Ovary (tissue), 9 donors: ENCODE data around the gene PTPRN2. TPM values are rescaled to one million over a fixed set of nuclear protein-coding genes. Genes with fewer than 3 reads are reported as not detected.

Experiments used
- DNase-seq, 5 donors: peaks; one replicate each; pipeline ENCODE4 v3.0.0-alpha.2; 2019 to 2020
- H3K27ac ChIP-seq, 2 donors: fragments of 200-600 bp; one replicate each; pipeline versions ENCODE4 v1.5.1 to v1.8.0; 2019 to 2022
- H3K27me3 ChIP-seq: fragments of 200-600 bp; one replicate; pipeline ENCODE4 v1.8.0; 2022
- H3K36me3 ChIP-seq: fragments of 200-600 bp; sonication (generic); one replicate; pipeline ENCODE4 v1.5.1; 2019
- H3K4me1 ChIP-seq: one replicate; pipeline ENCODE4 v1.8.1; 2013; ENCODE audit warnings: mild to moderate bottlenecking, moderate library complexity; ENCODE audit not compliant: insufficient read depth
- H3K4me3 ChIP-seq: fragments of 200-600 bp; sonication (generic); one replicate; pipeline ENCODE4 v1.5.1; 2017
- H3K9me3 ChIP-seq, 2 donors: fragments of 200-600 bp in 1 of 2; sonication (generic) in 1 of 2; one replicate each; pipeline versions ENCODE4 v1.5.1 to v1.8.1; 2013 to 2019; ENCODE audit warnings: mild to moderate bottlenecking in 1 of 2, moderate library complexity in 1 of 2
- EP300 ChIP-seq: sonication (generic); formaldehyde crosslinking; IDR thresholded peaks from one replicate; pipeline ENCODE4 v1.6.1; 2017; ENCODE audit warnings: antibody characterized with exemption
- POLR2A ChIP-seq: fragments of 450-650 bp; IDR thresholded peaks from one replicate; pipeline ENCODE4 v1.6.1; 2017; ENCODE audit warnings: antibody characterized with exemption, mild to moderate bottlenecking, moderate library complexity
- WGBS, 3 donors: extraction: QIAGEN DNeasy Blood & Tissue Kit in 1 of 3; methylation state at CpG; one replicate each; pipeline versions ENCODE4 v1.1.5 to v1.1.7; 2013 to 2017; 5-methylcytosine and 5-hydroxymethylcytosine counted together
- intact Hi-C, 4 donors: fragments of 100-400 bp; cut with DNase I; formaldehyde crosslinking; loops; one replicate each; pipeline versions ENCODE4 v1.11.0 to v1.15.1; 2022 to 2023
- polyA plus RNA-seq, 2 donors: library from polyadenylated mRNA; stranded (reverse); fragments of 200-250 nt in 1 of 2; fragments of 350-450 nt in 1 of 2; fragmentation: Illumina TruSeq in 1 of 2; extraction: RNeasy Lipid Tissue Mini Kit (QIAGEN cat#74804) in 1 of 2; gene quantifications; one replicate each; pipeline ENCODE4 v1.2.3, GENCODE V29; 2013 to 2014
- total RNA-seq, 7 donors: library from RNA; depleted of rRNA in 2 of 7; stranded (reverse); fragments of >200 nt in 2 of 7; fragmentation: NEBNext Ultra II Directional in 3 of 7; extraction: Animal tissue kit (Norgen Biotek cat#: 25700) in 3 of 7; gene quantifications; one replicate each; pipeline versions ENCODE4 v1.1.0 to v1.2.4, GENCODE V29; 2016 to 2023
- TF ChIP-seq, protein P1 (sequence below), 3 donors: fragments of 450-650 bp in 2 of 3; fragments of 200-600 bp in 1 of 3; IDR thresholded peaks; one replicate each; pipeline versions ENCODE4 v1.5.1 to v1.8.0; 2016 to 2022; ENCODE audit warnings: antibody characterized with exemption in 3 of 3, mild to moderate bottlenecking in 1 of 3
- donor health status: DM: no; HTN: no; CAD: no; lungs with moderate emphysema.
- donor health status: DM: no; HTN: no; CAD: no.
- donor health status: Bipolar disorder and iron deficiency.
- donor health status: DM: yes; HTN: yes; CAD: no.
- donor health status: DM: no; HTN: no; CAD: no.
- donor health status: DM: yes; HTN: yes; CAD: no.

Gene PTPRN2
- total and polyA plus RNA-seq, 9 donors: 3.5 to 11.1 (median 5.9) TPM

DNA sequence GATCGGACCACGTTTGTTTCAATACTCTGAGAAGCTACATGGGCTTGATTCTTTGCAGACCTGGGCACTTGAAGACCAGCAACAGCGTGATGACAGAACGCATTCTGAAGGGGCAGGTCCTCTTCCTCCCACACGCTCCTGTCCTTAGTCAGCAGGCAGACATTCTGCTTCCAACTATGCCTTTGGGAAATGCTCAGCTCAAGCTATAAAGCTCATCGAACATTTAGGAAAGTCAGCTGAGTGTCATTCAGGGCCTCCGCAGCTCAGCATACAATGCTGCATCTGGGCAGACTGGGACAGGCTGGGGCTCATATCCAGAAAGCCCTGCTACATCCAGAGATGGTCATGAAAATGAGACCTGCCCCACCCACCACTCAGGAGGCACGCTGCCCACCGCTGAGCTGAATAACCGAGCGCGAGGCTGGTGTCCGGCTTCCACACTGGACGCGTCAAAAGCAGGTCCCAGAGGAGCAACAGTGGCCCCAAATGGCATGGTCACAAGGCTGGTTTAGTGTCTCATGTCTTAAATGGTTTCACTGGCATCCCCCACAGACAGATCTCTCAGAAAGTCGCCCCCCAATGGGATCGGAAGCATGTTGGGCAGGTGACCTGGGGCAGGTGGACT lies 976.8 kb downstream of the PTPRN2 start:
- H3K36me3 ChIP-seq: no peaks in the 10 kb centered on the region
- H3K27me3 ChIP-seq: no peaks in the 10 kb centered on the region
- intact Hi-C loops: no loop called here
- H3K4me3 ChIP-seq: no peak overlapping the region
- DNase-seq: no peak
- WGBS, 3 donors: 90 to 93% (median 92%) methylated on average over 17 of the region's 17 CpGs
- no peak overlapping the region for H3K27ac ChIP-seq
- no peaks in the 10 kb centered on the region for H3K9me3 ChIP-seq
- H3K4me1 ChIP-seq: peaks cover 16% of the 10 kb centered on the region
- TF ChIP-seq EP300 (no peak), POLR2A (no peak)
- TF ChIP-seq, protein P1, sequence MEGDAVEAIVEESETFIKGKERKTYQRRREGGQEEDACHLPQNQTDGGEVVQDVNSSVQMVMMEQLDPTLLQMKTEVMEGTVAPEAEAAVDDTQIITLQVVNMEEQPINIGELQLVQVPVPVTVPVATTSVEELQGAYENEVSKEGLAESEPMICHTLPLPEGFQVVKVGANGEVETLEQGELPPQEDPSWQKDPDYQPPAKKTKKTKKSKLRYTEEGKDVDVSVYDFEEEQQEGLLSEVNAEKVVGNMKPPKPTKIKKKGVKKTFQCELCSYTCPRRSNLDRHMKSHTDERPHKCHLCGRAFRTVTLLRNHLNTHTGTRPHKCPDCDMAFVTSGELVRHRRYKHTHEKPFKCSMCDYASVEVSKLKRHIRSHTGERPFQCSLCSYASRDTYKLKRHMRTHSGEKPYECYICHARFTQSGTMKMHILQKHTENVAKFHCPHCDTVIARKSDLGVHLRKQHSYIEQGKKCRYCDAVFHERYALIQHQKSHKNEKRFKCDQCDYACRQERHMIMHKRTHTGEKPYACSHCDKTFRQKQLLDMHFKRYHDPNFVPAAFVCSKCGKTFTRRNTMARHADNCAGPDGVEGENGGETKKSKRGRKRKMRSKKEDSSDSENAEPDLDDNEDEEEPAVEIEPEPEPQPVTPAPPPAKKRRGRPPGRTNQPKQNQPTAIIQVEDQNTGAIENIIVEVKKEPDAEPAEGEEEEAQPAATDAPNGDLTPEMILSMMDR (IDR thresholded peaks at IDR 0.05): no peak

DNA sequence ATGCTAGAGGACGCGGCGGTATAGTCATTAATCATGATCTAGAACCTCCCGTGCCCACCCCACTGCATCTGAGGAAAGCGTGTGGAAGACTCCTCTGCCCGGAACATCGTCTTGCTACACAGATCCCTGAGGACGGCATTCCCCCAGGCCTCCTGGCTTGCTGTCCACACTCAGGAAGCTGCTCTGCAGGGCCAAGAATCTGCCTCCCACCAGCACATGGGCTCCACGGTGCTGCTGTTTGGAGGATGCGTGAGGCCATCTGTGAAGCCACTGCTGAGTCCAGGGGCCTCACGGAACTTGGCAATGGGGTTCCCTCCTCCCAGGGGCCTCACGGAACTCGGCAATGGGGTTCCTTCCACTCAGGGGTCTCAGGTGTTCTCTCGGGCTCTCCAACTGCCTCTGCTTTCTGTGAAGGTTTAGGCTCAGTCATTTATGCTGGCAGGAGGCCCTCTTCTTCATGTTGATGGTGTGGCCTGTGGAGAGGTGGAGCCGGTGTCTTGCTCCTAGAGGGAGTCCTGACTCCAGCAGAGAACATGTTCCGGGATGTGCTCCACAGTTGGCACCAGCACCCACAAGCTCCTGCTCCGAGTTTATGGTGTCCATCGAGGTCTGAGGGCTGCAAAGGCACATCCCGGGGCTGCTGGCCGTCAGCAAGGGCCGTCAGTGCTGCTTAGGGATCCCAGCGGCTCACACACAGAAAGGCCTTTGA lies 977.5 kb downstream of the PTPRN2 start:
- Histone ChIP-seq H3K36me3 (no peaks in the 10 kb centered on the region), H3K27ac (no peak overlapping the region), H3K4me3 (no peak overlapping the region), H3K9me3 (no peaks in the 10 kb centered on the region), H3K4me1 (peaks cover 15% of the 10 kb centered on the region), H3K27me3 (no peaks in the 10 kb centered on the region)
- TF ChIP-seq POLR2A (no peak), EP300 (no peak)
- TF ChIP-seq, protein P1 (IDR thresholded peaks at IDR 0.05): no peak
- 88 to 94% (median 89%) methylated on average over 20 to 22 of the region's 22 CpGs for WGBS, 3 donors
- intact Hi-C loops: no loop called here
- DNase-seq: no peak

DNA sequence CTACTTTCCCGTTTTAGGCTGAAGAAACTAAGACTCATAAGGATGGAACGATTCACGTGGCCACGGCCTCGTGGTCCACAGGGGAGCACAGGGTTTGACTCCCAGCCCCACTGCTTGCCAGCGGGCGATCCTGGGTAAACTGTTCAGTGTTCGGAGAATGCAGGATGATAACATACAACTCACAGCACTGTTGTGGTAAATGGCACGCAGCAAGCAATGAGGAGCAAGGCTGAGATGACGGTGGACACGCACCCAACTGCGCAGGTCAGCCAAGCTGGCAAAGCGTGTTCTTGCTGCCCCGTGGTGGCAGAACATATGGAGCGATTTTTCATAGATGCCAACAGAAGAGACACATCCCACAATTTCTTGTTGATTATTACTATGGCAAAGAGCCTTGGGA lies 978.1 kb downstream of the PTPRN2 start:
- Histone ChIP-seq H3K27me3 (no peaks in the 10 kb centered on the region), H3K4me1 (peaks cover 12% of the 10 kb centered on the region), H3K36me3 (no peaks in the 10 kb centered on the region), H3K4me3 (no peak overlapping the region), H3K9me3 (no peaks in the 10 kb centered on the region), H3K27ac (no peak overlapping the region)
- intact Hi-C loops: no loop called here
- no peak for DNase-seq
- 95 to 97% (median 96%) methylated on average over 15 of the region's 15 CpGs for WGBS, 3 donors
- TF ChIP-seq EP300 (no peak), POLR2A (no peak)
- TF ChIP-seq, protein P1 (IDR thresholded peaks at IDR 0.05): no peak

GRCh38 chr7:157607218-157607617 lies 980.4 kb downstream of the PTPRN2 start:
- no peaks in the 10 kb centered on the region for H3K4me1 ChIP-seq
- intact Hi-C loops: no loop called here

GRCh38 chr7:157606140-157606539 lies 981.5 kb downstream of the PTPRN2 start:
- intact Hi-C loops: no loop called here
- H3K9me3 ChIP-seq: no peaks in the 10 kb centered on the region
- H3K27ac ChIP-seq: no peak overlapping the region
- H3K4me3 ChIP-seq: no peak overlapping the region
- 61 to 62% (median 61%) methylated on average over 9 of the region's 9 CpGs for WGBS, 3 donors
- no peaks in the 10 kb centered on the region for H3K27me3 ChIP-seq
- H3K4me1 ChIP-seq: no peaks in the 10 kb centered on the region
- no peaks in the 10 kb centered on the region for H3K36me3 ChIP-seq
- DNase-seq: no peak
- TF ChIP-seq, protein P1 (IDR thresholded peaks at IDR 0.05): no peak

More at GRCh38 chr7:157607218-157607617, 980.4 kb downstream of the PTPRN2 start:
- WGBS, 3 donors: 83 to 85% (median 85%) methylated on average over 10 of the region's 10 CpGs
- no peak overlapping the region for H3K4me3 ChIP-seq
- no peaks in the 10 kb centered on the region for H3K36me3 ChIP-seq
- DNase-seq: no peak
- TF ChIP-seq POLR2A: no peak
- no peaks in the 10 kb centered on the region for H3K27me3 ChIP-seq
- no peaks in the 10 kb centered on the region for H3K9me3 ChIP-seq
- no peak overlapping the region for H3K27ac ChIP-seq
